CD4-positive, alpha-beta T cell treated with Interleukin-15 for 4 hours (primary cell): ENCODE data around the gene FBXO46.
"Not testable (repeated sequence)": the region's sequence is repeated elsewhere in the genome, so short reads cannot be mapped to it uniquely, and the experiment has no call there.

Source experiments
- DNase-seq: peaks from one replicate; pipeline ENCODE4 v3.0.0-alpha.2; 2020; ENCODE audit warnings: low spot score

The FBXO46 gene

DNA sequence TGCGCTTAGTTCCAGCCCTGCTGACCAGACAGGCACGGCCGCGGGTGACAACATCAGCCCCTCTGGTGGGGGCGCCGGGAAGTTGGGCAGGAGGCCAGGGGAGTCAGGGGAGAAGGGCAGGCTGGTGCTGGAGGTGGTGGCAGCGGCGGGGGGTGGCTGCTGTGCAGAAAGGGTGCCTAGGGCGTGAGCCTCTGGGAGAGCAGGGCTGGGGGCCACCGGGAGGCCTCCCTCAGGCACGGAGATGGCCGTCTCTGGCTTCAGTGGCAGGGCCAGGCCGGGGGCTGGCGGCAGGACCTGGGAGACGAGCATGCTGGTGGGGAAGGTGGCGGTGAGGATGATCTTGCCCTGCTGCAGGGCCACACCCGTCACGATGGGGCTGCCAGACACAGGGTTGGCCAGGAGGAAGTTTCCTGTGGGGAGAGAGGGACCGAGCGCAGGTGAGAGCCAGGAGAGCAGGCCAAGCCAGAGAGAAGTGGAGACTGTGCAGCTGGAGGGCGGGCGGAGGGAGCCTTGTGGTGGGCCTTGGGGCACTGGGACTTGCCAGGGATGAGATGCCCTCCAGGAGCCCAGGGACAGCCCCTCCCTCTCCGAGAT is 35.1 kb upstream of the FBXO46 start:
- DNase-seq = no peak

DNA sequence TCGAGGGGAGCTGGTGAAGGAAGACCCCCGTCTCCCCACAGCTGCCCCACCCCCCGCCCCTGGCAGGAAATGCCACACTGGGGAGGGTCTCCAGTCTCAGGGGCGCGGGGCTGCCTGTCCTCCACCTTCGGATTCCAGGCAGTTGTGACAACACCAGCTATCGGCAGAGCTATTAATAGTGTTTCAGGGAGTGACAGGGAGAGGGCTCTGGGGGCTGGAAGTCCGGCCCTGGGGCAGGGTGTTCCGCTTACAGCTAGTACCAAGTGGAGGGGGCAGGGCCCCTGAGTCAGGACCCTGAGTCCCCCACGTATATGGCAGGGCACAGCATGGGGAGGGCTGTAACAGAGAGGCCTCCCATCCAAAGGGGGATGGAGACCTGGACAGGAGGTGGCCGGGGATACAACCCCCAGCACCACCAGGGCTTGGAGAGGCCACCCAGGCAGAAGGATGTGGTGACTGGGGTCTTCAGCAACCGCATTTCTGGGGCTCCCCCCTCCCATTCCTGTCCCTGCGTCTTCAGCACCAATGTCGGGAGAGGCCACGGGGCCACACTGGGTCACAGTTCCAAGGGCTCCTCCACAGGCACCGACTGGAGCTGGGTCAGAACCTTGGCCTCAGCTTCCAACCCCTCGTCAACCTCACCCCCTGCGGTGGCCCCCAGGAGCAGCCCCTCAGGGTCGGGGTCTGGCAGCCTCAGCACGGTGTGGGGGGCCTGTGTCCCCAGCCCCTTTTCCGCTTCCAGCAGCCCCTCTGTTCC is 34.4 kb upstream of the FBXO46 start:
- DNase-seq = no peak

DNA sequence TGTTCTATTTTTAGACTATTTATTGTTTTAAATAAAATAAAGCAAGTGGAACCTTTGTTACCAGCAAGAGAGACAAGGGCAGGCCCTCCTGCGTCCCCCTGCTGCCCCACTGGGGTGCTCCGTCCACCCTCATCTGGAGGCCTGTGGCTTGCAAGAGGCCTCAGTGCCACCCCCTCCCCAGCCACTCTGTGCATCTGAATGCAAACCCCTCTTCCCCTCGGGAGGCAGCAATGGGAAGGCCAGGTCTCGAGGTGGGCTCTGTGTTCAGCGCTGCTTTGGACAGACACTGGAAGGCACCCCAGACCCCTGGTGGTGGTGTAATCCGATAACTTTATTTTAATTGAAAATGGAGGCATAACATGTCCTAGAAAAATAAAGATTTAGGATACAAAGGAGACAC is 33.8 kb upstream of the FBXO46 start:
- no peak for DNase-seq

DNA sequence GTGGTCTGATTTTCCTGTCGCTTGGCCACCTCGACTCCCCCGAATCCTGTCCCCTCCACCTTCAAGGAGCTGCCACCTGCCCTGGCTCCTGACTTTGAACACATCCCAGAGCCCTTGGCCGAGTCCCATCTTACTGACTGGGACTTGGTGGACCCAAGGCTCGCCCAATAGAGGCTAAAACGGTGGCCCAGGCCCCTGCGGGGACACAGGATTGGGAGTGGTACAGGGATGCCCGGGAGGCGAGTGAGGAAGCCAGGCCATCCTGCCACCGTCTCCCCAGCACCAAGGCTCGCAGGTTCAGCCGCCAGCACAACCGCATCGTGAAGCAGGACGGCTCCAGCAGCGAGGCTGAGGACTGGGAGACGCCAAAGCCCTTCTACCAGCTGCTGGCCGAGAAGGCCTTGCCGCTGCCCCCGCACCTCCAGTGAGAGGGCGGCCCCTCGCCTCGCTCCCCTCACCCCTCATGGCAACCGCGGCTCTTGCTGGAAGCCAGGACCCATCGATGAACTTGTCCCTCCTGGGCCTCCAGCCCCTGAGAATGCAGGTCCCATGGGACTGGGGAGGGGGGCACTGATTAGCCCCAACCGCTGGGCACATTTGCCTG is 33.1 kb upstream of the FBXO46 start:
- DNase-seq = no peak

DNA sequence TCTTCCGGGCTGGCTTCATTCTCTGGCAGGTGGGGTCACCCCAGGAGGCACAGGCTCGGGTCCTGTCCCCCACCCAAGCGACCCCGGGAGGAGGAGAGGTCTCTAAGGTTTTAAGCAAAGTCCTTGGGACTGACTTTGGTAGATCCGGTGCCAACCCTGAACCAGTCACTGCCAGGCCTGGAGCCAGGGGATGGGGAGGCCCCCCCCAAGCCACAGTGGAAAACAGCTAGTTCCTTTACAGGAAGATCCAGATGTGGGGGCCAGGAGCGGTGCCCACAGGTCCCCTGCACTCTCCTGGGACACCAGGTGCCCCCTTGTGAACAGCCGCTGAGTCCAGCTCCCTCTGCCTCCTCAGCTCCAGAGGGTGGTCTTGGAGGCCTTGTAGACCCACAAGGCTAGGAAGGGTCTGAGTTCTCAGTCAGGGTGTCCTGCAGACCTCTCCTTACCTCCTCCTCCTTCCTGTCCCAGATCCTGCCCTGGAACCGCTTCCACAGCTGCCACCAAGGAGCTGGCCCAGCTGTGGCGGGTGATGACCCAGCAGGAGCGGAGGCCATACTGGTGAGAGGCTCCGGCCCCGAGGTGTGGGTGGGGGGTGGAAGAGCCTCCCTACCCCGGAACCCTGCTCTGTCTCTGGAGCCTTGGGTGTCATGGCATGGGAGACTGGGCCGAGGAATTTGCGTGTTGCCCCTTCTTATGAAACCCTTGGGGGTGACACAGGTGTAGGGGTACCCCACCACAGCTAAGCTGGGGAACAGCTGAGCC is 32.4 kb upstream of the FBXO46 start:
- no peak for DNase-seq

DNA sequence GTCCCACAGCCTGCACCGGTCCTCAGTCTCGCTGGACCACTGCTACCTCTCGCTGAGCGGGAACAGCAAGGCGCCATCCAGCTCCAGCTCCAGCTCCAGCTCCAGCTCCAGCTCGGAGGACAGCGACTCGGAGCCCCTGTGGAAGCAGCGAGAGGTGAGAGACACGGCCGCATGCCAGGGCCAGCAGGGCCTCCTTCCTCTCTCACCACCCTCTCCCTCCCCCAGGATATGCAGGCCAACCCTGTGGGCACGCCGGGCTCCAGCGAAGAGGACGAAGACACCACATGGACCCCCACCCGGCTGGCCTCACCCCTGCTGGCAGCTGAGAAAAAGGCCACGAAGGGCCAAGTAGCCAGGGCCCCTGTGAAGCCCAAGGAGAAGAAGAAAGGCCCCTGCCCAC is 31.0 kb upstream of the FBXO46 start:
- no peak for DNase-seq

DNA sequence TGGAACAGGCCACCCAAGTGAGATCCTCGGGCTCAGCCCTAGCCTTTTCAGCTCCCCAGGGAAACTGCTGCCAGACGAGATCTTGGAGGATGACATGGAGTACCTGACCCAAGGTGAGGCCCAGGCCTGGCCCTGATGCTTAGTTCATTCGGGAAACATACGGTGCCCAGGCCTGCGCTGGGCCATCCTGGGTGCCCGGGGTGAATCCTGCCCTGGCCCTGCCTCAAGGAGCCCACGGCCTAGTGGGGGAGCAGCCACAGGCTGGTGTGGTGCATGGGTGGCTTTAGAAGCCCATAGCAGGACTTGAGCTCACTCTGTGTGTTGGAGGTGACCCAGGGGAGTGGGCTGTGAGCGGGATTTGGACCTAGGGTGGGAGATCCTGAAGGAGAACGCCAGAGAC is 28.2 kb upstream of the FBXO46 start:
- no peak for DNase-seq

DNA sequence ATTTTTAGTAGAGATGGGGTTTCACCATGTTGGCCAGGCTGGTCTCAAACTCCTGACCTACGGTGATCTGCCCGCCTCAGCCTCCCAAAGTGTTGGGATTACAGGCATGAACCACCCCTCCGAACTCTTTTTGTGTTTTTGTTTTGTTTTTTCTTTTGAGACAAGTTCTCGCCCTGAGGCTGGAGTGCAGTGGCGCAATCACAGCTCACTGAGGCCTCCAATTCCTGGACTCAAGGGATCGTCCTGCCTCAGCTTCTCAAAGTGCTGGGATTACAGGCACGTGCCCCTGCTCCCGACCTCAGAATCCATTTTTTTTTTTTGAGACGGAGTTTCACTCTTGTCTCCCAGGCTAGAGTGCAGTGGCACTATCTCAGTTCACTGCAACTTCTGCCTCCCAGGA is 27.0 kb upstream of the FBXO46 start:
- no peak for DNase-seq

DNA sequence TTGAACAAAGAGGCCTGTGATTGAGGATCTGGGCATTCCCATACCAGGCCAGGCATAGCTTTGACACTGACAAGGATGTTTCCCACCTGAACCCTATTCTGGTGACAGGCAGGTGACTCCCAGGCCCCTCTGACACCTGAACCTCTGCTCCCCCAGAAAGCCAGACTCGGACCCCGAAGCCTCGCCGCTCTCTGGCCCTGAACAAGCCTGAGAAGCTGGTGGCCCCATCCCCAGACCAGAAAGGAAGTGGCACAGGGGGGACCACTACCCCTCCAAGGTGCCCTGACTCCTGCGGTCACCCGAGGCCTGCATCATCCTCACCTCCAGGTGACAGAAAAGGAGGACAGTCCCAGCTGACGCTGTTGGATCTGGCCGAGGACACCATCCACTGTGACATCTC is 23.6 kb upstream of the FBXO46 start:
- no peak for DNase-seq

DNA sequence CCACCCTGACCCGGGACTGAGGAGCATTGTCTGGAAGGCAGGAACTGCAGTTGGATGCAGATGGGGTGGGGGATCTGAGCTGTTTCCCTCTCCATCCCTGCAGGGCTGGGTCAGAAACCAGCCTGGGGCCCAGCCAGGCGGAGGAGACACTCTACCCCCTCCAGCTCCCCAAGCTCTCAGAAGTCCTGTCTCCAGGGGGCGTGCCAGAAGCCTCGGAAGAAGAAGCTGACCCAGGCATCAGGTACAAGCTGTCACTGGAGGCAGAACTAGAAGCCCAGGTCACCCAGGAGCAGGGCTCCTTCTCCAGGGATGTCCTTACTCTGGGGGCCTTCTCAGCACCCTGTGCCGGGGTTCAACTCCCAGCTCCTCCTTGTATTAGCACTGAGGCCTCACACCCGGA is 22.9 kb upstream of the FBXO46 start:
- DNase-seq = no peak

DNA sequence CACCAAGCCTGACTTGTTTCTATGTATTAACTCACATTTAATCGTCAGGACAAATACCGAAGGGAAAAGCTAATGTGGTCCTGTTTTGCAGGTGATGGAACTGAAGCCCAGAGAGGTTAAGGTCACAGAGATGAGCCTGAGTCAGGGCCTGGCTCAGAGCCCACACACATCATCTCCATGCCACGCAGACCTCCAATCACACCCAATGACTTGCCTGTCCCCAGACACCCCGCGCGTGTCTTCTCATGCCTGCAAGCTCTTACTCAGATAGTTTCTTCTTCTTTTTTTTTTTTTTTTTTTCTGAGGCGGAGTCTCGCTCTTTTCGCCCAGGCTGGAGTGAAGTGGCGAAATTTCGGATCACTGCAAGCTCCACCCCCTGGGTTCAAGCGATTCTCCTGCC is 21.9 kb upstream of the FBXO46 start:
- no peak for DNase-seq

DNA sequence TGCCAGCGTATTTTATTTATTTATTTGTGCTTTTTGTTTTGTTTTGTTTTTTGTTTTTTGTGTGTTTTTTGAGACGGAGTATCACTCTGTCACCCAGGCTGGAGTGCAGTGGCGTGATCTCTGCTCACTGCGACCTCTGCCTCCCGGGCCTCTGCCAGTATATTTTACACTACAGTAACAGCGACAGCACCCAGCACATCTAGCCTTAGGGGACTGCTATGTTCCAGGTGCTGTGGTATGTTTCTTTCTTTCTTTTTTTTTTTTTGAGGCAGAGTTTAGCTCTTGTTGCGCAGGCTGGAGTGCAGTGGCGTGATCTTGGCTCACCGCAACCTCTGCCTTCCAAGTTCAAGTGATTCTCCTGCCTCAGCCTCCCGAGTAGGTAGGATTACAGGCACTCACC is 20.8 kb upstream of the FBXO46 start:
- not testable (repeated sequence) for DNase-seq

DNA sequence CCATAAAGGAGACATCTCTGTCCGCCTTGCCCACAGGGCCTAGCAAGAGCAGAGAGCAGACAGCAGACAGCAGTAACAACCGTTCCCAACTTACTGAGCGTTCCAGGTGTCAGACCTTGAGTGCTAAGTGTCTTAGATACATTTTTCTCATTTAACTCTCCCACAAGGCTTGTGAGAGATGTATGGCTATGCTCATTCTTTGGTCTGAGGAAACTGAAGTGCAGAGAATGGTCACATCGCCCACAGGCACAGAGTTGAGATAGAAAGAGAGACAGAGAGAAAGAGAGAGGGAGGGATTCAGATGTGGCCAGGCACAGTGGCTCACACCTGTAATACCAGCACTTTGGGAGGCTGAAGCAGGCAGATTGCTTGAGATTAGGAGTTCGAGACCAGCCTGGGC is 16.8 kb upstream of the FBXO46 start:
- no peak for DNase-seq

DNA sequence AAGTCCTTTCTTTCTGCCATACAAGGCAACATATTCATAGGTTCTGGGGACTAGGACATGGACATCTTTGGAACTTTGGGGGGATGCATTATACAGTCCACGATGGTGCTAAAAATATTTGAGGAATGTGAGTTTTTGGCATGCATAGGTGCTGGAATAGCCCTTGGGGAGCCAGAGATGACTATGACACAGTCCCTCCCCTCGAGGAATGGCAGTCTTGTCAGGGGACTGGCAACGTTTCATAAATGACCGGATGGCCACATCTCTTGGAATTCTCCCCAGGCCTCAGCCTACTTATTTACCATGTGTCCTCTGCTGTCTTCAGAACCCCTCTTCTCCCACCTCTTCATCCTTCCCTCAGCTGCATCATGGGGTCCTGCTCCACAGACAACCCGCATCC is 16.2 kb upstream of the FBXO46 start:
- no peak for DNase-seq

DNA sequence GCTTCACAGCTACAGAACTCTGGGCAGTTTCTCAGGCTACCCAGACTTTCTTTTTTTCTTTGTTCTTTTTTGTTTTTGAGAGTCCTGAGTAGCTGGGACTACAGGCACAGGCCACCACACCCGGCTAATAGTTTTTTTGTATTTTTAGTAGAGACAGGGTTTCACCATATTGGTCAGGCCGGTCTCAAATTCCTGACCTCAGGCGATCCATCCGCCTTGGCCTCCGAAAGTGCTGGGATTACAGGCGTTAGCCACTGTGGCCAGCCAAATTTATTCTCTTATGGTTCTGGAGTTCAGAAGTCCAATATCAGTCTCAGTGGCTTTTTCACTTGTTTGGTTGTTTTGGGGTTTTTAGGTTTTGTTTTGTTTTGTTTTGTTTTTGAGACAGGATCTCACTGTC is 14.9 kb upstream of the FBXO46 start:
- DNase-seq = no peak

DNA sequence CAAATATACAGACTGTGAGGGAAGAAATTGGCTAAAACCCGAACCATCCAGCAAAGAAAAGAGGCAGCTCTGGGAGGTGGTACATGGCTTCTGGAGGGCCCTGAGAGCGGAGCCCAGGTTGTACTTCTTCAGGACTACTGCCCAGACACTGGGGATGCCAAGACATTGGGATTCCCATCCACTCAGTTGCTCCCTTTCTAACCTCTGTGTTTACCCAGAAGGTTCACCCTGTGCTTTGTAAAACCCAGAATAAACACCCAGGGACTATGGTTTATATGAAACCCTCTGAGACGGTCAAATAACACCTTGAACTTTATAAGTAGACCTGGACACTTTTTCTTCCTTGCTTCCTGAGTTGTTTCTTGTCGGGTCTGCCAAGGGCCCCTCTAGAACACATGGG is 12.3 kb upstream of the FBXO46 start:
- DNase-seq = no peak

DNA sequence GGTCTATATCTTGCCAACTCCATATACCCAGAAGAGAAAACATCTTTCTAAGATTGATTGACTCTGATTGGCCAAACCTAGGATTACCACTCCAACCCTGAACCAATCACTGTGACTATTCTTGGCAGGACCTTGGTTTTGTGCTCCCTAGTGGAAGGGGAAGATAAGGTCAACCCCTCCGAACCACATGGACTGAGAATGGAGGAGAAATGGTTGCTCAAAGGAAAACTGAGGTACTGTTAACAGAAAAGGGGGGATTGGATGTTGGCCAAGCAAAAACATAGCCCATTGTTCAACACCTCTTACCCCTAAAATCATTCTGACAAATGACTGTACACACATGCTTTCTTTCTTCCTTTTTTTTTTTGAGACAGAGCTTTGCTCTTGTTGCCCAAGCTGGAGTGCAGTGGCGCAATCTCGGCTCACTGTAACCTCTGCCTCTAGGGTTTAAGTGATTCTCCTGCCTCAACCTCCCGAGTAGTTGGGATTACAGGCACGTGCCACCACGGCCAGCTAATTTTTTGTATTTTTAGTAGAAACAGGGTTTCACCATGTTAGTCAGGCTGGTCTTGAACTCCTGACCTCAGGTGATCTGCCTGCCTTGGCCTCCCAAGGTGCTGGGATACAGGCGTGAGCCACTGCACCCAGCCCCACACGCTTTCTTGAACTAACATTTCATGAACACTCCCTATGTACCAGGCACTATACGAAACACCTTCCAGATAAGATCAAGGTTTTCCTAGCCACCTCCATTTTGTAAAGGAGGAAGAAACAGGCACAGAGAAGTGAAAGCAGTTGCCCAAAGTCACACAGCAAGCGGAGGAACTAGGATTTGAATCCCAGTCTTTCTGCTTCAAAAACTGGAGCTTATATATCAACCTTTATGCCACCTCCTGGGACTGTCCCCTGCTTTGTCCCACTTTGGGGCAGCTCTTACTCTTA is 9.1 kb upstream of the FBXO46 start:
- DNase-seq = no peak

DNA sequence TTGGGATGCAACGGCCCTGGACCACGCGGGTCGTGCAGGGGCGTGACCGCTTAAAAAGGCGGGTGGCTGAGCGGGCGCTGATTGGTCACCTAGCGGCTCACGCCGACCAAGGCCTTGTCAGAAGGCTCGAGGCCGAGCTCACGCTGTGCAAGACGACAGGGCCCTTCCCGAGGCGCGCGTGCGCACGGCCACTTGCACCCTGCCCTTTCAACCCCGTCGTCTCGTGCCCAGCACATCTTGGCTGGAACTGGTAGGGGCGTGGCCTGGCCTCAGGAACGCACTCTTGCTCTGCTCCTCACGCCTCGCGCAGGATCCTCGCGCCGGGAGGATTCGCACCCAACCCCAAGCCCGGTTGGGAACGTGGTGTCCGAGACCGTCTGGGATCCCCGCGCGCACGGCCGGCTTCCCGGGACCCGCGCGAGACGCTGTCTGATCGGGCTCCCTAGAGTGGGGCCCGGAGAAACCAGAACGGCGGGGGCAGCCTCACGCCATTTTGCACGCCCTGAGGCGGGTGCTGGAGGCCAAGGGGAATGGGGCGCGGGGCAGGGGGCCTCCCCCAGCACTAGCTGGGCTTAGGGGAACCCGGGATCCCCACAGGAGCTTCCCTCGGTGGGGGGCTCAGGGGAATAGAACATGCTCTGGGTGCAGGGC is 2.6 kb upstream of the FBXO46 start, which contains the start of gene MEIOSIN:
TSS of gene MEIOSIN (plus strand) at position 280 of the 651 bp plus-strand sequence. CDS start 1,938 bp downstream, outside the sequence.
- DNase-seq = no peak

DNA sequence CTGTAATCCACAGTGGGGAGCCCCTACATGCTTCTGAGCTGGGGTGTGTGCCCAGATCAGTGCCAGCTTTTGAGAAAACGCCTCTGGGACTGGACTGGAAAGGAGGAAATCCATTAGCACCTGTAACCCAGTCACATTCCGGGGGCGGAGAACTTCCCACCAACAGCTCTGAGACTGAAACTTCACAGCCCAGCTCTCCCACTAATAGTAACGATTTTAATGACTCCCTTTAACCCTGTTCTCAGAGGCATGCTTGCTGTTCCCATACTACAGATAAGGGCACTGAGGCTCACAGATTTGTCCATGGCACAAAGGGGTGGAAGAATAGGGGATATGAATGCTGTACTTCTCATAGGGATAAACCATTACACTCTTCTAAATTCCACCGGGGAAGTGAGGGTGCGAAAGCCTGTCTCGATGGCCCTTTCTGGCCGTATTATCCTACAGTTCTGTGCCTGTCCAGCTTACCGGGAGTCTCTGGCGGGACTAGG is 851 bp downstream of the FBXO46 start:
- no peak for DNase-seq

DNA sequence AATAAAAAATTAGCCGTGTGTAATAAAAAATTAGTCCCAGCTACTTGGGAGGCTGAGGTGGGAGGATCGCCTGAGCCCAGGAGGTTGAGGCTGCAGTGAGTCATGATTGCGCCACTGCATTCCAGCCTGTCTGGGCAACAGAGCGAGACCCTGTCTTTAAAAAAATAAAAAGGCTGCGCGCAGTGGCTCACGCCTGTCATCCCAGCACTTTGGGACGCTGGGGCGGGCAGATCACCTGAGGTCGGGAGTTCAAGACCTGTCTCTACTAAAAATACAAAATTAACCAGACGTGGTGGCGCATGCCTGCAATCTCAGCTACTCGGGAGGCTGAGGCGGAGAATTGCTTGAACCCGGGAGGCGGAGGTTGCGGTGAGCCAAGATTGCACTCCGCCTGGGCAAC is 2.0 kb downstream of the FBXO46 start:
- DNase-seq = not testable (repeated sequence)

DNA sequence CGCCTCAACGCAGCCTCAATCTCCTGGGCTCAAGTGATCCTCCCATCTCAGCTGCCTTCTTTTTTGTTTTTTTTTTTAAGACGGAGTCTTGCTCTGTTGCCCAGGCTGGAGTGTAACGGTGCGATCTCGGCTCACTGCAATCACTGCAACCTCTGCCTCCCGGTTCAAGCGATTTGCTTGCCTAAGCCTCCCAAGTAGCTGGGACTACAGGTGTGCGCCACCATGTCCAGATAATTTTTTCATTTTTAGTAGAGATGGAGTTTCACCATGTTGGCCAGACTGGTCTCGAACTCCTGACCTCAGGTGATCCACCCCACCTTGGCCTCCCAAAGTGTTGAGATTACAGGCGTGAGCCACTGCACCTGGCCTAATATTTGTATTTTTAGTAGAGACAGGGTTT is 10.6 kb downstream of the FBXO46 start:
- not testable (repeated sequence) for DNase-seq
